ENCODE results near the gene NACC2.
"Not testable (repeated sequence)": the region's sequence is repeated elsewhere in the genome, so short reads cannot be mapped to it uniquely, and the experiment has no call there.

Gene NACC2

DNA sequence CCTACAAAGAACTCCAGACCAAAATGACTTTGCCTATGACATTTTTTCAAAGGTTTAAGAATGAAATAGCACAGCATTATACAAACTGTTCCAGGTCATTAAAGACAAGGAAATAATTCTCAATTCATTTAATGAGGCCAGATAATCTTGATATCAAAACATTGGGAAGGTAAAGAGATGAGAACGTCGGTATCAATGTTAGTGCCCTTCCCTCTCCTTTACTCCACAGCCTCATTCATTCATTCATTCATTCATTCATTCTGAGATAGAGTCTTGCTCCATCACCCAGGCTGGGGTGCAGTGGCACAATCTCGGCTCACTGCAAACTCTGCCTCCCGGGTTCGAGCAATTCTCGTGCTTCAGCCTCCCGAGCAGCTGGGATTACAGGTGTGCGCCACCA lies 64.0 kb downstream of the NACC2 start:
- Histone ChIP-seq H3K4me2 (ENCODE audit: insufficient read depth, low read length, poor library complexity, severe bottlenecking) (no peak overlapping the region), H3K4me1 (ENCODE audit: control insufficient read depth in 2 of 2, insufficient read depth in 1 of 2, low read depth in 1 of 2, low read length in 2 of 2) (no peaks in the 10 kb centered on the region), H4K91ac (ENCODE audit: low read depth, low read length, poor library complexity) (no peak overlapping the region), H3K14ac (ENCODE audit: low read length) (no peak overlapping the region), H2AFZ (ENCODE audit: low read length) (no peak overlapping the region), H3K9me3 (replicated peaks in 1 of 2; ENCODE audit: control insufficient read depth in 2 of 2, insufficient read depth in 1 of 2, low read depth in 1 of 2, low read length in 2 of 2) (peaks cover 10 to 21% of the 10 kb centered on the region in 2 donors), H2AK5ac (ENCODE audit: low read depth, low read length) (no peak overlapping the region), H4K8ac (ENCODE audit: low read depth, low read length) (no peak overlapping the region), H3K4ac (ENCODE audit: low read length) (no peak overlapping the region), H3K27ac (replicated peaks; ENCODE audit: low read length) (no peak overlapping the region), H2BK5ac (ENCODE audit: low read length) (no peak overlapping the region), H3K36me3 (replicated peaks in 1 of 2; ENCODE audit: control insufficient read depth in 2 of 2, insufficient read depth in 2 of 2, low read length in 2 of 2) (peaks cover 4 to 8% of the 10 kb centered on the region in 2 donors), H2BK12ac (ENCODE audit: low read length) (no peak overlapping the region), H3K23ac (ENCODE audit: low read depth, low read length, poor library complexity) (no peak overlapping the region), H3K18ac (ENCODE audit: low read length) (no peak overlapping the region), H3K79me1 (ENCODE audit: low read depth, low read length) (peaks cover 9% of the 10 kb centered on the region), H2BK15ac (ENCODE audit: low read length) (no peak overlapping the region), H3K27me3 (ENCODE audit: control insufficient read depth in 3 of 3, insufficient read depth in 3 of 3, low read depth in 1 of 3, low read length in 3 of 3) (no peaks in the 10 kb centered on the region), H2BK120ac (ENCODE audit: low read depth, low read length) (no peak overlapping the region), H3K9ac (ENCODE audit: low read depth, low read length, poor library complexity) (no peak overlapping the region), H3K4me3 (ENCODE audit: low read length in 2 of 2) (no peak overlapping the region)
- no CpG with 5 or more reads among the region's 8 CpGs for WGBS, 2 donors (ENCODE audit: extremely low coverage in 2 of 2, insufficient read length in 2 of 2, insufficient replicate concordance in 1 of 2)
- DNase-seq (ENCODE audit: low spot score) = no peak

DNA sequence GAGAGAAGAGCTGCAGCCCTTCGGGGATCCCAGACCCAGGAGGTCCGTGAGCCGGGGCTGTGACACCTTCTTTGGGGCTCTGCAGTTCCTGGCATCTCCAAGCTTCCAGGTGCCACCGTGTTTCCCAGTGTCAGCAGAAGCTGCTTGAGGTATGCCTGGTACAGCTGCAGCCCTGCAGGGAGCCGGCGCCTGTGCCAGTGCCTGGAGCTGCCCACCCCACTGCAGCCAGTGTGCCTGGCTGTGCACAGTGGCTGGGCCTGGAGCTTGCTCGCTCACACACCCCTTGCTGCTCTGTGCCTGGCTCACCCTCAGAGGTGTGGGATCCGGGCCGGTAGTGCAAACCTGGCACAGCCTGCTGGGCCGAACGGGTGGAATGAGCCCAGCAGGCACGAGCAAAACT lies 65.5 kb downstream of the NACC2 start:
- H2BK12ac ChIP-seq (ENCODE audit: low read length) = no peak overlapping the region
- no peak overlapping the region for H4K8ac ChIP-seq (ENCODE audit: low read depth, low read length)
- no peak overlapping the region for H4K91ac ChIP-seq (ENCODE audit: low read depth, low read length, poor library complexity)
- H2AFZ ChIP-seq (ENCODE audit: low read length) = no peak overlapping the region
- no peak overlapping the region for H2BK120ac ChIP-seq (ENCODE audit: low read depth, low read length)
- H3K36me3 ChIP-seq (replicated peaks in 1 of 2; ENCODE audit: control insufficient read depth in 2 of 2, insufficient read depth in 2 of 2, low read length in 2 of 2) = peaks cover 4 to 8% of the 10 kb centered on the region in 2 donors
- DNase-seq (ENCODE audit: low spot score) = no peak
- H3K4me2 ChIP-seq (ENCODE audit: insufficient read depth, low read length, poor library complexity, severe bottlenecking) = no peak overlapping the region
- peak overlapping the region; percentile 47 for H3K14ac ChIP-seq (ENCODE audit: low read length)
- peaks cover 8 to 21% of the 10 kb centered on the region in 2 donors for H3K9me3 ChIP-seq (replicated peaks in 1 of 2; ENCODE audit: control insufficient read depth in 2 of 2, insufficient read depth in 1 of 2, low read depth in 1 of 2, low read length in 2 of 2)
- H3K79me1 ChIP-seq (ENCODE audit: low read depth, low read length) = peaks cover 9% of the 10 kb centered on the region
- H2AK5ac ChIP-seq (ENCODE audit: low read depth, low read length) = no peak overlapping the region
- no peaks in the 10 kb centered on the region for H3K4me1 ChIP-seq (ENCODE audit: control insufficient read depth in 2 of 2, insufficient read depth in 1 of 2, low read depth in 1 of 2, low read length in 2 of 2)
- no peak overlapping the region for H2BK15ac ChIP-seq (ENCODE audit: low read length)
- no peak overlapping the region for H3K4me3 ChIP-seq (ENCODE audit: low read length in 2 of 2)
- peak overlapping the region; percentile 50 for H3K9ac ChIP-seq (ENCODE audit: low read depth, low read length, poor library complexity)
- no peaks in the 10 kb centered on the region for H3K27me3 ChIP-seq (ENCODE audit: control insufficient read depth in 3 of 3, insufficient read depth in 3 of 3, low read depth in 1 of 3, low read length in 3 of 3)
- no peak overlapping the region for H3K23ac ChIP-seq (ENCODE audit: low read depth, low read length, poor library complexity)
- no peak overlapping the region for H3K27ac ChIP-seq (replicated peaks; ENCODE audit: low read length)
- H3K18ac ChIP-seq (ENCODE audit: low read length) = no peak overlapping the region
- peak overlapping the region; percentile 13 for H2BK5ac ChIP-seq (ENCODE audit: low read length)
- no CpG with 5 or more reads among the region's 12 CpGs for WGBS, 2 donors (ENCODE audit: extremely low coverage in 2 of 2, insufficient read length in 2 of 2, insufficient replicate concordance in 1 of 2)
- H3K4ac ChIP-seq (ENCODE audit: low read length) = no peak overlapping the region

DNA sequence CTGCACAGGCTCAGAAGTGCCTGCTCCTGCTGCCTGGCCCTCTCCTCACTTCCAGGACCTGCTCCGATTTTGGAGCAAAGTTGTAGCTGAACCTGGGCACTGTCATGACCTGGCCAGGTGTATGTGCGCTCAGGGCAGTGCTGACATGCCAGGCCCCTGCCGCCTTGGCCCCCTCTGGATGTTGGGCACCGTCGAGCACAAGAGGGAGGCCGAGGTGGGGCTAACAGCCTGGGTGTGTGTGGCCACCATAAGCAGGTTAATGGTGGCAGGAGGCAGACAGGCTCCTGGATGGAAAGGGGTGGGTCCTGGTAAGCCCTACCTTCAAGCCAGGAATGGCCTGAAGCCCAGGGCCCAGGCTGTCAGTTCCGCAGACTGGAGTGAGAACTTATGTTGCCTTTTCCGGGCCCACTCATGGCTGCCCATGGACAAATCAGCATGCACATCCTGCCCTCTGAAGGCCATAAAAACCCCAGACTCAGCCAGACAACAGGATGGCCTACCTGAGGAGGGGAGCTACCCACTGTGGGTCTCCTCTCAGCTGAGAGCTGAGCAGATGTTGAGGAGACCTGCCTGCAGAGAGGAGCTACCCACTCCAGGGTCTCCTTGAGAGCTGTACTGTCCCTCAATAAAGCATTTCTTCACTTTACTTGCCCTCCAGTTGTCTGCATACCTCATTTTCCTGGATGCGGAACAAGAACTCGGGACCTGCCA lies 66.2 kb downstream of the NACC2 start:
- Histone ChIP-seq H3K18ac (ENCODE audit: low read length) (no peak overlapping the region), H3K27me3 (ENCODE audit: control insufficient read depth in 3 of 3, insufficient read depth in 3 of 3, low read depth in 1 of 3, low read length in 3 of 3) (no peaks in the 10 kb centered on the region), H3K9me3 (replicated peaks in 1 of 2; ENCODE audit: control insufficient read depth in 2 of 2, insufficient read depth in 1 of 2, low read depth in 1 of 2, low read length in 2 of 2) (peaks cover 8 to 21% of the 10 kb centered on the region in 2 donors), H3K4ac (ENCODE audit: low read length) (no peak overlapping the region), H2BK120ac (ENCODE audit: low read depth, low read length) (no peak overlapping the region), H3K27ac (replicated peaks; ENCODE audit: low read length) (no peak overlapping the region), H3K36me3 (replicated peaks in 1 of 2; ENCODE audit: control insufficient read depth in 2 of 2, insufficient read depth in 2 of 2, low read length in 2 of 2) (peaks cover 4 to 8% of the 10 kb centered on the region in 2 donors), H4K8ac (ENCODE audit: low read depth, low read length) (peak overlapping the region; percentile 48), H3K4me3 (ENCODE audit: low read length in 2 of 2) (no peak overlapping the region), H3K14ac (ENCODE audit: low read length) (peak overlapping the region; percentile 94), H2BK15ac (ENCODE audit: low read length) (no peak overlapping the region), H2AK5ac (ENCODE audit: low read depth, low read length) (peak overlapping the region; percentile 21), H2BK5ac (ENCODE audit: low read length) (no peak overlapping the region), H3K9ac (ENCODE audit: low read depth, low read length, poor library complexity) (peak overlapping the region; percentile 70), H4K91ac (ENCODE audit: low read depth, low read length, poor library complexity) (no peak overlapping the region), H3K4me1 (ENCODE audit: control insufficient read depth in 2 of 2, insufficient read depth in 1 of 2, low read depth in 1 of 2, low read length in 2 of 2) (no peaks in the 10 kb centered on the region), H3K23ac (ENCODE audit: low read depth, low read length, poor library complexity) (peak overlapping the region; percentile 20), H2BK12ac (ENCODE audit: low read length) (no peak overlapping the region), H2AFZ (ENCODE audit: low read length) (no peak overlapping the region), H3K79me1 (ENCODE audit: low read depth, low read length) (peaks cover 9% of the 10 kb centered on the region), H3K4me2 (ENCODE audit: insufficient read depth, low read length, poor library complexity, severe bottlenecking) (no peak overlapping the region)
- DNase-seq (ENCODE audit: low spot score) = no peak
- no CpG with 5 or more reads among the region's 10 CpGs for WGBS, 2 donors (ENCODE audit: extremely low coverage in 2 of 2, insufficient read length in 2 of 2, insufficient replicate concordance in 1 of 2)

DNA sequence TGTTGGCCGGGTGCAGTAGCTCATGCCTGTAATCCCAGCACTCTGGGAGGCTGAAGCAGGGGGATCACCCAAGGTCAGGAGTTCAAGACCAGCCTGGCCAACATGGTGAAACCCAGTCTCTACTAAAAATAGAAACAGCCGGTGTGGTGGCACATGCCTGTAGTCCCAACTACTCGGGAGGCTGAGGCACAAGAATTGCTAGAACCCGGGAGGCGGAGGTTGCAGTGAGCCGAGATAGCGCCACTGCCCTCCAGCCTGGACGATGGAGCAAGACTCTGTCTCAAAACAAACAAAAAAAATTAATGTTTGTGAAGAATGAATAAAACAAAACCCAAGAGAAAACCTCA lies 68.2 kb downstream of the NACC2 start:
- H3K9me3 ChIP-seq (replicated peaks in 1 of 2; ENCODE audit: control insufficient read depth in 2 of 2, insufficient read depth in 1 of 2, low read depth in 1 of 2, low read length in 2 of 2) = peaks cover 12 to 23% of the 10 kb centered on the region in 2 donors
- no CpG with 5 or more reads among the region's 8 CpGs for WGBS, 2 donors (ENCODE audit: extremely low coverage in 2 of 2, insufficient read length in 2 of 2, insufficient replicate concordance in 1 of 2)
- not testable (repeated sequence) for H3K4me1 ChIP-seq (ENCODE audit: control insufficient read depth in 2 of 2, insufficient read depth in 1 of 2, low read depth in 1 of 2, low read length in 2 of 2); H3K36me3 ChIP-seq (replicated peaks in 1 of 2; ENCODE audit: control insufficient read depth in 2 of 2, insufficient read depth in 2 of 2, low read length in 2 of 2); H4K91ac ChIP-seq (ENCODE audit: low read depth, low read length, poor library complexity); H2AFZ ChIP-seq (ENCODE audit: low read length); H3K27me3 ChIP-seq (ENCODE audit: control insufficient read depth in 3 of 3, insufficient read depth in 3 of 3, low read depth in 1 of 3, low read length in 3 of 3); H2BK120ac ChIP-seq (ENCODE audit: low read depth, low read length); H3K9ac ChIP-seq (ENCODE audit: low read depth, low read length, poor library complexity); H3K27ac ChIP-seq (replicated peaks; ENCODE audit: low read length); H3K14ac ChIP-seq (ENCODE audit: low read length); H3K4ac ChIP-seq (ENCODE audit: low read length); H2BK15ac ChIP-seq (ENCODE audit: low read length); H4K8ac ChIP-seq (ENCODE audit: low read depth, low read length); H2BK12ac ChIP-seq (ENCODE audit: low read length); H2AK5ac ChIP-seq (ENCODE audit: low read depth, low read length); H3K18ac ChIP-seq (ENCODE audit: low read length); H3K4me3 ChIP-seq (ENCODE audit: low read length in 2 of 2); H3K23ac ChIP-seq (ENCODE audit: low read depth, low read length, poor library complexity); DNase-seq (ENCODE audit: low spot score); H2BK5ac ChIP-seq (ENCODE audit: low read length); H3K4me2 ChIP-seq (ENCODE audit: insufficient read depth, low read length, poor library complexity, severe bottlenecking)
- H3K79me1 ChIP-seq (ENCODE audit: low read depth, low read length) = peaks cover 11% of the 10 kb centered on the region

Data from neuronal stem cell (in vitro differentiated cells).